ENCODE data around the gene ALDH8A1. TPM values are rescaled to one million over a fixed set of nuclear protein-coding genes. Genes with fewer than 3 reads are reported as not detected.

ALDH8A1 gene
- total and polyA plus RNA-seq, 2 experiments from 2014 or later: 2.0 to 2.1 TPM

DNA sequence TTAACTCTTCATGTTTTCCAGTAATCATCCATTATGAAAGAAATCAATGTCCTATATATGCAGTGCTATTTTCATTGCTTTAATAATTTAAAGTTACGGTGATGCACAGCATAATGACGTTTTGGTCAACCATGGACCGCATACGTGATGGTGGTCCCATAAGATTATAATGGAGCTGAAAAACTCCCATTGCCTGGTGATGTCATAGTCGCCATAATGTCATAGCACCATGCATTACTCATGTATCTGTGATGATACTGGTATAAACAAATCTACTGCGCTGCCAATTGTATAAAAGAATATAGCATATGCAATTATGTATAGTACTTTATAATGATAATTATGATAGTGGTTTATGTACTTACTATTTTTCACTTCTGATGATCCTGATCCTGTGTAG lies 42.3 kb upstream of the ALDH8A1 start:
- TF ChIP-seq CTCF (IDR thresholded peaks at IDR 0.05; ENCODE audit: low read depth, low read length): no peak
- Histone ChIP-seq H3K27ac (no peak overlapping the region), H3K4me3 (no peak overlapping the region), H3K27me3 (no peaks in the 10 kb centered on the region), H3K9me3 (ENCODE audit: low read depth) (no peaks in the 10 kb centered on the region), H3K4me1 (ENCODE audit: low read depth) (no peaks in the 10 kb centered on the region), H3K36me3 (peaks cover 13% of the 10 kb centered on the region)
- DNase-seq (ENCODE audit: low read depth in 1 of 2, low spot score in 1 of 2): no peak

DNA sequence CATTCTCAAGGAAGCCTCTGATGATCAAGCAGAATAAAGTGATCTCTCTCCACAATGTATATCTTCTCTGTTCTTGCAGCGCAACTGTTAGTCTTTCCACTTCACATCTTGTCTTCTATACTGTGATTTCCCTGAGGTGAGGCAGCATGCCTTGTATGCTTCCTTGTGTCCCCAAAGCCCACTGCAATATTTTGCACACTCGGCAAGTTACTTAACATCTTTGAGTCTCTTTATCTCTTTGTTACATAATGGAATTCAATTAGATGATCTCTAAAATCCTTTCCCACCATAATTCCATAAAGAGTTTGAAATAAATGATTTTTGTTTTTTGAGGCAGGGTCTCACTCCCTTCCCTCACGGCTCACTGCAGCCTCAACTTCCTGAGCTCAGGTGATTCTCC lies 40.4 kb upstream of the ALDH8A1 start:
- Histone ChIP-seq H3K36me3 (peaks cover 17% of the 10 kb centered on the region), H3K4me1 (ENCODE audit: low read depth) (no peaks in the 10 kb centered on the region), H3K4me3 (no peak overlapping the region), H3K27ac (no peak overlapping the region), H3K9me3 (ENCODE audit: low read depth) (no peaks in the 10 kb centered on the region), H3K27me3 (no peaks in the 10 kb centered on the region)
- no peak for DNase-seq (ENCODE audit: low read depth in 1 of 2, low spot score in 1 of 2)
- no peak for TF ChIP-seq CTCF (IDR thresholded peaks at IDR 0.05; ENCODE audit: low read depth, low read length)

GRCh38 chr6:134984821-134985220 lies 34.9 kb upstream of the ALDH8A1 start:
- Histone ChIP-seq H3K9me3 (ENCODE audit: low read depth) (no peaks in the 10 kb centered on the region), H3K4me1 (ENCODE audit: low read depth) (peaks cover 7% of the 10 kb centered on the region), H3K27me3 (no peaks in the 10 kb centered on the region), H3K27ac (no peak overlapping the region), H3K36me3 (peaks cover 22% of the 10 kb centered on the region), H3K4me3 (no peak overlapping the region)
- DNase-seq (ENCODE audit: low read depth in 1 of 2, low spot score in 1 of 2): peak in 1 of 2 donors; percentile 51
- no peak for TF ChIP-seq CTCF (IDR thresholded peaks at IDR 0.05; ENCODE audit: low read depth, low read length)

- no peak for TF ChIP-seq CTCF (IDR thresholded peaks at IDR 0.05; ENCODE audit: low read depth, low read length)
- Histone ChIP-seq H3K4me1 (ENCODE audit: low read depth) (peaks cover 7% of the 10 kb centered on the region), H3K27ac (no peak overlapping the region), H3K36me3 (peaks cover 23% of the 10 kb centered on the region), H3K4me3 (no peak overlapping the region), H3K9me3 (ENCODE audit: low read depth) (no peaks in the 10 kb centered on the region), H3K27me3 (no peaks in the 10 kb centered on the region)
- DNase-seq (ENCODE audit: low read depth in 1 of 2, low spot score in 1 of 2): no peak
Observed at GRCh38 chr6:134983823-134984222, 33.9 kb upstream of the ALDH8A1 start.

- Histone ChIP-seq H3K9me3 (ENCODE audit: low read depth) (no peaks in the 10 kb centered on the region), H3K27ac (no peak overlapping the region), H3K4me1 (ENCODE audit: low read depth) (peaks cover 7% of the 10 kb centered on the region), H3K36me3 (peaks cover 24% of the 10 kb centered on the region), H3K27me3 (no peaks in the 10 kb centered on the region), H3K4me3 (no peak overlapping the region)
- no peak for TF ChIP-seq CTCF (IDR thresholded peaks at IDR 0.05; ENCODE audit: low read depth, low read length)
- no peak for DNase-seq (ENCODE audit: low read depth in 1 of 2, low spot score in 1 of 2)
Observed at GRCh38 chr6:134982161-134982560, 32.3 kb upstream of the ALDH8A1 start.

- H3K27ac ChIP-seq: peak overlapping the region; percentile 36
- TF ChIP-seq CTCF (IDR thresholded peaks at IDR 0.05; ENCODE audit: low read depth, low read length): no peak
- no peak overlapping the region for H3K4me3 ChIP-seq
- H3K27me3 ChIP-seq: no peaks in the 10 kb centered on the region
- peaks cover 24% of the 10 kb centered on the region for H3K36me3 ChIP-seq
- H3K4me1 ChIP-seq (ENCODE audit: low read depth): peaks cover 7% of the 10 kb centered on the region
- no peaks in the 10 kb centered on the region for H3K9me3 ChIP-seq (ENCODE audit: low read depth)
- peak in 1 of 2 donors; percentile 3 for DNase-seq (ENCODE audit: low read depth in 1 of 2, low spot score in 1 of 2)
Observed at GRCh38 chr6:134980846-134981245, 30.9 kb upstream of the ALDH8A1 start.

All from cardiac muscle cell (in vitro differentiated cells and primary cell).